ENCODE measurements around the gene STK33.

GRCh38 chr11:8597182-8597581, 3.2 kb upstream of the STK33 start:
- no peak for TF ChIP-seq TOE1 (CRISPR knock-in tag; IDR thresholded peaks at IDR 0.05)
- TF ChIP-seq POLR2A (IDR thresholded peaks at IDR 0.05; ENCODE audit: insufficient read depth in 1 of 2, low read depth in 2 of 2, low read length in 2 of 2) = no peak
- no peak for TF ChIP-seq ZXDC (CRISPR knock-in tag; IDR thresholded peaks at IDR 0.05)
- no peak for TF ChIP-seq EP300 (IDR thresholded peaks at IDR 0.05; ENCODE audit: low read depth in 2 of 2, low read length in 2 of 2)
- TF ChIP-seq EP300 (CRISPR knock-in tag; IDR thresholded peaks at IDR 0.05; ENCODE audit: borderline replicate concordance) = no peak
- no peak for TF ChIP-seq BHLHE40 (IDR thresholded peaks at IDR 0.05; ENCODE audit: low read length)
- no peak for TF ChIP-seq TP53 (CRISPR knock-in tag; conservative IDR thresholded peaks at IDR 0.05)
- TF ChIP-seq PLRG1 (conservative IDR thresholded peaks at IDR 0.05) = no peak
- TF ChIP-seq ZZZ3 (CRISPR knock-in tag; IDR thresholded peaks at IDR 0.05; ENCODE audit: borderline replicate concordance) = no peak
- no peak for TF ChIP-seq ASH2L (IDR thresholded peaks at IDR 0.05; ENCODE audit: insufficient read length, low read depth, low read length)
- no peak for TF ChIP-seq CTCF (CRISPR knock-in tag; IDR thresholded peaks at IDR 0.05)
- no peak for TF ChIP-seq ZNF546 (CRISPR knock-in tag; conservative IDR thresholded peaks at IDR 0.05)
- TF ChIP-seq ZNF280D (CRISPR knock-in tag; IDR thresholded peaks at IDR 0.05) = no peak
- TF ChIP-seq ZNF784 (CRISPR knock-in tag; IDR thresholded peaks at IDR 0.05; ENCODE audit: borderline replicate concordance) = no peak
